Stimulated activated CD8-positive, alpha-beta memory T cell treated with anti-CD3 and anti-CD28 coated beads, Interleukin-2, amount 100 ng/mL, for 48 hours (primary cell): ENCODE data around the gene IQGAP3.
"Not testable (repeated sequence)": the region's sequence is repeated elsewhere in the genome, so short reads cannot be mapped to it uniquely, and the experiment has no call there.

Experiments used
- DNase-seq, 2 donors: peaks; one replicate each; pipeline ENCODE4 v3.0.0-alpha.2; 2020; ENCODE audit warnings: low read depth in 2 of 2

IQGAP3 gene, protein sequence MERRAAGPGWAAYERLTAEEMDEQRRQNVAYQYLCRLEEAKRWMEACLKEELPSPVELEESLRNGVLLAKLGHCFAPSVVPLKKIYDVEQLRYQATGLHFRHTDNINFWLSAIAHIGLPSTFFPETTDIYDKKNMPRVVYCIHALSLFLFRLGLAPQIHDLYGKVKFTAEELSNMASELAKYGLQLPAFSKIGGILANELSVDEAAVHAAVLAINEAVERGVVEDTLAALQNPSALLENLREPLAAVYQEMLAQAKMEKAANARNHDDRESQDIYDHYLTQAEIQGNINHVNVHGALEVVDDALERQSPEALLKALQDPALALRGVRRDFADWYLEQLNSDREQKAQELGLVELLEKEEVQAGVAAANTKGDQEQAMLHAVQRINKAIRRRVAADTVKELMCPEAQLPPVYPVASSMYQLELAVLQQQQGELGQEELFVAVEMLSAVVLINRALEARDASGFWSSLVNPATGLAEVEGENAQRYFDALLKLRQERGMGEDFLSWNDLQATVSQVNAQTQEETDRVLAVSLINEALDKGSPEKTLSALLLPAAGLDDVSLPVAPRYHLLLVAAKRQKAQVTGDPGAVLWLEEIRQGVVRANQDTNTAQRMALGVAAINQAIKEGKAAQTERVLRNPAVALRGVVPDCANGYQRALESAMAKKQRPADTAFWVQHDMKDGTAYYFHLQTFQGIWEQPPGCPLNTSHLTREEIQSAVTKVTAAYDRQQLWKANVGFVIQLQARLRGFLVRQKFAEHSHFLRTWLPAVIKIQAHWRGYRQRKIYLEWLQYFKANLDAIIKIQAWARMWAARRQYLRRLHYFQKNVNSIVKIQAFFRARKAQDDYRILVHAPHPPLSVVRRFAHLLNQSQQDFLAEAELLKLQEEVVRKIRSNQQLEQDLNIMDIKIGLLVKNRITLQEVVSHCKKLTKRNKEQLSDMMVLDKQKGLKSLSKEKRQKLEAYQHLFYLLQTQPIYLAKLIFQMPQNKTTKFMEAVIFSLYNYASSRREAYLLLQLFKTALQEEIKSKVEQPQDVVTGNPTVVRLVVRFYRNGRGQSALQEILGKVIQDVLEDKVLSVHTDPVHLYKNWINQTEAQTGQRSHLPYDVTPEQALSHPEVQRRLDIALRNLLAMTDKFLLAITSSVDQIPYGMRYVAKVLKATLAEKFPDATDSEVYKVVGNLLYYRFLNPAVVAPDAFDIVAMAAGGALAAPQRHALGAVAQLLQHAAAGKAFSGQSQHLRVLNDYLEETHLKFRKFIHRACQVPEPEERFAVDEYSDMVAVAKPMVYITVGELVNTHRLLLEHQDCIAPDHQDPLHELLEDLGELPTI (N-terminal part only)

DNA sequence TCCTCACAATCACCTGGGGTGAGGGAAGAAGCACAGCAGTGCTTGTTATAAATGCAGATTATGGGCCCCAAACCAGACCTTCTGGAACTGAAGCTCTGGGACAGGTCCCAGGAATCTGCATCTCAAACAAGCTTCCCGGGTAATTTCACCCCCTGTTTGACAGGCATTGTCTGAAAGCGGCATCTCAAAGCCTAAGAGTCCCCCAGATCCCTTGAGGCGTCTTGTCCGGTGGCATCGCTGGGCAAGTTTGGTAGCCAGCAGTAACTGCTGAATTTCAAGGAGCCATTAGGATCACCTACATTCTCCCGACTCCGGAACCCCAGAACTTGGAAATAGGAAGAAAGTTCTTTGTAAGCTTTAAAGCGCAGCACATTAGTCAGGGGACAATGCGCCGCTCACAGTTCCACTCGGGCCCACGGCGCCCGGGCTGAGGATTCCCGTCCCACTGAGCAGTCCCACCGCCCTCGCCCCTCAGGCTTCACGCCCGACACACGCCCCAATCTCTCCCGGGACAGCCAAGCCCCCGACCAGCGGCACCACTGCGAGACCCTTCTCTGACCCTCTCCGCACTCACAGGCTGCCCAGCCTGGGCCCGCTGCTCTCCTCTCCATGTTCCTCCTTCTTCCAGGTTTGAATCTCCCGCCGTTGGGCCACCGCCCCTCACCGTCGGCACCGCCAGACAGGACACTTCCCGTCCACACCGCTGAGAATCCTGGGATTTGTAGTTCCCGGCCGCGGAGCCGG, at the start of gene IQGAP3:
IQGAP3 (minus strand) TSS at position 647 of the 744 bp plus-strand sequence; CDS start at position 611, 36 bp downstream.
- DNase-seq, result peak; percentile 54 to 59

DNA sequence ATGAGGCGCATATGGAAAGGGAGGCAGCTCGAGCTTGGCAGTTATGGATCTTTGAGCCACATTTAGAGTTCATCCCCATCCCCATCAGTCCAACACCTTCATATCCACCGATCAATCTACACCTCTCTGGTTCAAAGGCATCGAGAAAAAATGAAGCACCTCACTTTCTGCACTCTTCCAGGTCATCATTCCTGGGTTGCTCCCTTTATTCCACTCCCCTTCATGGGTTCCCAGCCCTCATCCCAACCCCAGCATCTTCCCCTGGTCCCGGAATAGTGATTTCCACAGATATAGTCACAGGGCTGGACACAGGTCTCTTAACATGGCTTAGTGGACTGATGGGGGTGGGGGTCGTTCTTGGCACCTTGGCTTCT, 47.2 kb upstream of the IQGAP3 start:
- DNase-seq, result no peak

DNA sequence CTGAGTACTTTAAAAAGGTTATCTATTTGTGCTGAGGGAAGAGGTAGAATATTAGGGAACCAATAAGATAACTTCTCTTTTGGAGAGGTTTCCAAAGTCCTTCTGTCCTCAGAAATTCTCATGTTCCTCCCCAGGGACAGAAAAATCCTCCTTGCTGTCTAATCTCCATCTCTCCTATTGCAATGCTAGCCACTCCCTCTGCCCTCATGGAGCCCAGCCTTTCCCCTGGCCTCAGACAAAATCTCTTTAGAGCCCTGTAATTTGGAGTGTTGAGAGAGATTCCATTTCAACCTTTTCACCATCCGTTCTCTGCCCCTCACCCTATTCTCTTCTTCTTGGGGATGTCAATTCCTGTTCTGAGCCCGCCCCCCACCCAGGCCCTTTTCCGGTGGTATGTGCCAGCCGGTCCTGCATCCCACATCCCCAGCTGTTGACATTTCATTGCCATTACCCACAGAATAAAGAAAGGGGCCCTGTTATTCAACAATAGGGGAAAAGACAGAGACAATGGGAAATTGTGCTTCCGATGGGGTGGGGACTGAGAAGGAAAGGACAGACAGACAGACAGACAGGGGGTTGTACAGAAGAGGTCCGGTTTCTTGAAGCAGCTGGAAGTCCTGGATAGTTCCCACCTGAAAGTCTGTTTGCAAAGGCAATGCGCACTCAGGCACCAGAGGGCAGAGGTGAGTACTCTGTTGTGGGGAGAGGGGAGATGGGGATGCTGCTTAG, 46.7 kb upstream of the IQGAP3 start, which contains the start of gene HAPLN2:
HAPLN2 (plus strand) TSS at position 563 of the 729 bp plus-strand sequence. CDS start 4,076 bp downstream, outside the sequence.
- no peak for DNase-seq

DNA sequence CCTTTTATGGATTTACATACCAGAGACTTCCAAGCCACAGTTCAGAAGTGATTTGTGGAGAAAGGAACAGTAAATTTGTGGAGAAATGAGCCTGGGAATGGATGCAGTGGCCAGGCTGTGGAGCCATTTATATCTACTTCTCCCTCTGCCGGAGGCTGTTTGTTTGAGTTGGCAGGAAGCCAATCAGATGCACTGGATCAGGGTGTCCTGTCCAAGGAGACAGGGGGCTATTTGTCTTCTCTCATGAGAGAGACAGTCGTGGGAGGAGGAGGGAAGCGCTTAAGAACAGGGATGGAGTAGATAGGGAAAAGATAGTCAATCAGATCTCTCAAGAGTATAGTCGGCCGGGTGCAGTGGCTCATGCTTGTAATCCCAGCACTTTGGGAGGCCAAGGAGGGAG, 44.1 kb upstream of the IQGAP3 start:
- no peak for DNase-seq

DNA sequence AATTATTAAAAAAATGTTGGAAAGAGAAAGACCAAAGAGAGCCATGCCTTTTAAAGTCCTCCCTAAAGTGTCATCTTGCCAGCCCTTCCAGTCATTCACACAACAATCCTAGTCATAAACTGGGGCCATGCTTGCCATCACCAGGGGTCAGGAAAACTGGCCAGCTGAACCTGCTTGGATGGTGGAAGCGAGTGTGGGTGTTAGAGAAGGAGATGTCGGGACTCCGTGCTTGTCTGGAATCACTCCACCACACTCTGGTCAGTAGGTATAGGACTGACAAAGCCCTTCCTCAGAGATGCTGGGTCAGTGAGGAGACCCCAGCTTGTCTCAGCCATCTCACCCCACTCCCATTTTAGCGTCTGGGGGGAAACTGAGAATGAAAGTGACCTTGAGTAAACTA, 43.6 kb upstream of the IQGAP3 start:
- DNase-seq, result no peak

DNA sequence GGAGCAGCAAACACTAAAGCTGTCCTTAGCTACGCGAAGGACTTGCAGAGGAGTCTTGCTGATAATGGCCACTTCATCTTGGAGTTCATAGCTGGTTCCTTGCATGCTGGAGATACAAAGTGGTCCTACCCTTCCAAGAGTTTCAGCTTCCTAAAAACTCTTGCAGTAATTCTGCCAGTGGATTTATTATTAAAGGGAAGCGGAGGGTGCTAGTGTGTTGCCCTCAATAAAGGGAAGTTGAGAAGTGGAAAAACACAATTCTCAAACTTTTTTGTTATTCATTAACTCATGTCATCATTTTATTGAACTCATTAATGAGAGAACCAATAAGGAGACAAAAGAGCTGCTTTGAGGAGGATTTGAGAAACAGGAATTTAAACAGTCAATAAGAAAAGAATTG, 40.3 kb upstream of the IQGAP3 start:
- DNase-seq, result no peak

DNA sequence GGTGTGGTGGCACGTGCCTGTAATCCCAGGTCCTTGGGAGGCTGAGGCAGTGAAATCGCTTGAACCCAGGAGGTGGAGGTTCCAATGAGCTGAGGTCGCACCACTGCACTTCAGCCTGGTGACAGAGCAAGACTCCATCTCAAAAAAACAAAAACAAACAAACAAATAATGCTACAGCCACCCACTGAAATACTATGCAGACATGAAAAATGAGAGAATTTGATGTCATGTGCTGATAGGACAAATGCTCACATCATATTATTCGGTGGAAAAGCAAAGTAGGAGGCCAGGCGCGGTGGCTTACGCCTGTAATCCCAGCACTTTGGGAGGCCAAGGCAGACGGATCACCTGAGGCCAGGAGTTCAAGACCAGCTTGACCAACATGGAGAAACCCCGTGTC, 37.7 kb upstream of the IQGAP3 start:
- not testable (repeated sequence) for DNase-seq

DNA sequence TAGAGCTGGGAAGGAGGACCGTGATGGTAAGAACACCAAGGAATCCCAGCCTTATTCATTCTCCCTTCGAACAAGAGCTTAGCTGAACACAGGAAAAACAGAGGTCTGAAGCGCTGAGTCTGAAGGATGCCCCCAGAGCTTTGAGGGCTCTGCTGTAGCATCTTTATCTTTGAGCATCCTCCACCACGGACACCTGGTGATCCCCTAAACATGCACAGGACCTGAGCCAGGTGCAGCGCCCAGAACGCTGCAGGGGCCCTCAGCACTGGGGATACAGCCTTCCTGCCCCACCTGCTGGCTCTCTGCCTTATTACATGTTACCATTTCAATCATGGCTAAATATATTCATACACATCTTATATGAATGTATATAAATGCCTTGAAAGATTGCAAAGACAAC, 36.6 kb upstream of the IQGAP3 start:
- DNase-seq, result peak in 1 of 2 donors; percentile 34

DNA sequence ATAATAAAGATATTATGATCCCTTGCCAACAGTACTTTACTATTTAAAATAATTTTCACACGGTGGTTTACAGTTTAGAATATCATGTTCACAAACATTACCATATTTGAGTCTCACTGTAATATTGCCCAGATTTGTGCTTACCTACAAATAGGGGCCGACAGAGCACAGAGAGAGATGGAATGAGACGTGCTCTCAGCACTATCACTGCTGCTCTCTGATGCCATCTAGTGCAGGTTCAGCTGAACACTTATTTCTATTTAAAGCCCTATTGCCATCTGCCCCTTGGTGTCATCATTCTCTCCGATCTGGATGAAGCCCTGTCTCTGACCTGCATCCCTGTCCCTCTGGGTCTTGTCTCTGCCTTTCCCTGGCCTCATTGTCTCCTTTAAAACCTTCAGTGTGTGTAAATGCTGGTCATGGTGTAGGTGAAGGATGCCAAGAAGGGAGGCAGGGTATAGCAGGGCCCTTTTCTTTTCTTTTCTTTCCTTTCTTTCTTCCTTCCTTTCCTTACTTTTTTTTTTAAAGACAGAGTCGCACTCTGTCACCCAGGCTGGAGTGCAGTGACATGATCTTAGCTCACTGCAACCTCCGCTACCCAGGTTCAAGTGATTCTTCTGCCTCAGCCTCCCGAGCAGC, 35.8 kb upstream of the IQGAP3 start:
- DNase-seq, result no peak

DNA sequence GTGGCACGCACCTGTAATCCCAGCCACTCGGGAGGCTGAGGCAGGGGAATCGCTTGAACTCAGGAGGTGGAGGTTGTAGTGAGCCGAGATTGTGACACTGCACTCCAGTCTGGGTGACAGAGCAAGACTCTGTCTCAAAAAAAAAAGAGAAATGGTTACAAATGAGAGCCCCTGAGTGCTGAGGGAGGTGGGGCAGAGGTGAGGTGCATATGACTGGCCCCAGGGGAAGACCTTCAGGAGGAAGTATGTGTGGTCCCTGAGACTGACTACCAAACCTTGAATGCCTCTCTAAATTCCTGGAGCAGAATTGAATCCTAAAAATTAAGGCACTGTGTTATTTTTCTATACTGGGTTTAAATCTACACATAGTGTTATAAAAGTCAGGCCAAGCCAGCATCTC, 35.0 kb upstream of the IQGAP3 start:
- not testable (repeated sequence) for DNase-seq

DNA sequence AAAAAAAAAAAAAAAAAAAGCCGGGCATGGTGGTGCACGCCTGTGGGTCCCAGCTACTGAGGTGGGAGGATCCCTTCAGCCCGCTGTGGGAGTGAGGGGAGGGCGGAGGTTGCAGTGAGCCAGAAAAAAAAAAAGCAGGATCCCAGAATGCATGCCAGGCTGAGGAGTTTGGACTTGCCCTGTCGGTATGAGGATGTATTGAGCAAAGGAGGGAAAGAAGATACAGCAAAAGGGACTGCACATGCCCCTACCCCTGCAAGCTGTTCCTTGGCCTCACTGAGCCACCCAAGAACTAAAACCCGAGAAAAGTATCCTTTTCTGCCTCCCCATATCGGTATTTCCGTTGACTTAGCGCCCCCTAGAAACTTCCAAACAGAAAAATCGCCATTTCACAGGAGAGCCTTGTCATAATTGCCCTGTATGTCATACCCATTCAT, 30.2 kb upstream of the IQGAP3 start:
- DNase-seq, result no peak

DNA sequence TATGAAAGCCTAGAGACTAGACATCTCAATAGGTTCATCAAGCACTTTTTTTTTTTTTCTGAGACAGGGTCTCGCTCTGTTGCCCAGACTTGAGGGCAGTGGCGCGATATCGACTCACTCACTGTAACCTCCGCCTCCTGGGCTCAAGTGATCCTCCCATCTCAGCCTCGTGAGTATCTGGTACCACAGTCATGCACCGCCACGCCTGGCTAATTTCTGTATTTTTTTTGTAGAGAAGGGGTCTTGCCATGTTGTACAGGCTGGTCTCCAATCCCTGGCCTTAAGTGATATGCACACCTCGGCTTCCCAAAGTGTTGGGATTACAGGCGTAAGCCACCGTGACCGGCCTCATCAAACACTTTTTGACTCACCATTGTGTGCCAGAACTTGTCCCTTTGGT, 29.5 kb upstream of the IQGAP3 start:
- DNase-seq, result no peak

DNA sequence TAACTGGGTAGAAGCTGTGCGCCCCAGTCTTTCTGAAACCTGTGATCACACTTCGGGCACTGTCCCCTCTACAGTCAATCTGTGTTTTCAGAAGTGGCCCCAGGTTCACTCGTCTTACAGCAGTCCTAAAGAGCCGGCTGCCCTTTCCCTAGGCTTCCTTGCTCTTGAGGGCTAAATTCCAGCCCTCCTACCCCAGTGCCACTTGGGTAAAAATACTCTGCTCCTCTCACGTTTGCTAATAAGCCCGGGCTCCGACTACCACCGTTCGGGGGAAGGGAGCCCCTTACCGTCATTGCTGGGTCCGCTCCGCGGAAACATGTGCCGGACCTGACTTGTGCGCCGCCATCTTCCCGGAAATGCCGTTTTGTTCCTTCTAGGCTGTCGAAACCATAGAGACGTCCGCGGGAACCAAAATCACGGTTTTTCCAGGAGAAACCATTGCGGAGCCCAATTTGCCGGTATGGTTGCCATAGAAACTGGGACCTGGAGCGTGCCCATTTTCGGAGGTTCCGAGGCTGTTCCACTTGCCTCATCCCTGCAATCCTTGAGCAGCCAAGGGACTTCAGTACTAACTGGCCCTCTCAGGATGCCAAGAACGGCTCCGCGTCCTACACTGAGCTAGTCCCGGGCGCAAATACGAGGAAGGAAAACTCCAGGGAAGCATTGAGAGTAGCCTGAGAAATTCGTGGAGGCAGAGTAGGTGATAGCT, 28.9 kb upstream of the IQGAP3 start, which contains the start of gene GPATCH4:
GPATCH4 (minus strand) TSS at position 358 of the 709 bp plus-strand sequence.
- DNase-seq, result peak; percentile 65 to 71

DNA sequence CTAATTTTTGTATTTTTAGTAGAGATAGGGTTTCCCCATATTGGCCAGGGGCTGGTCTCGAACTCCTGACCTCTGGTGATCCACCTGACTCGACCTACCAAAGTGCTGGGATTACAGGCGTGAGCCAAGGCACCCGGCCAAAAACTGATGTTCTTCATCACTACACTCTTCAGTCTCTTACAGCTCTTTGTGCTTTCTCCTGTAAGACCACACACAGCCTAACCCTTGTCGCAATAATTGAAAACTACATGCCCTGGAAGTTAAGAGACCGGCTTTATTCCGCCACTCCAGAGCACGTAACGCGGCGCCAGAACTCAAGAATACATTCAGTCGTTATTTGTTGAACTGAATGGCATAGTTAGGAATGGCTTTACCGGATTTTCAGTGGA, 28.4 kb upstream of the IQGAP3 start:
- DNase-seq, result no peak

DNA sequence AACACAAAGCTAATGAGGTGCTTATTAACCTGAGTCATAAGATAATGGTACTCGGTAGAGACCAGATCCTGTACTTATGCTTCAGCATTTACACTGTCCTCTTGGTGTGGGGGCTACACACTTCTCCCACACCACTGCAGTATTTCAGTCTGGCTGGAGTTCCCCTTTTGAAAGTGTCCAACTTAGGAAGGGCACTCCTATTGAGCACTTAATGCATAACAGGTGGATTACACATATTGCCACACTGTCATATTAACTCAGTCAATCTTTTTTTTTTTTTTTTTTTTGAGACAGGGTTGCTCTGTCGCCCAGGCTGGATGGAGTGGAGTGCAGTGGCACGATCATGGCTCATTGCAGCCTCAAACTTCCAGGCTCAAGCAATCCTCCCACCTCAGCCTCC, 27.4 kb upstream of the IQGAP3 start:
- DNase-seq, result no peak

DNA sequence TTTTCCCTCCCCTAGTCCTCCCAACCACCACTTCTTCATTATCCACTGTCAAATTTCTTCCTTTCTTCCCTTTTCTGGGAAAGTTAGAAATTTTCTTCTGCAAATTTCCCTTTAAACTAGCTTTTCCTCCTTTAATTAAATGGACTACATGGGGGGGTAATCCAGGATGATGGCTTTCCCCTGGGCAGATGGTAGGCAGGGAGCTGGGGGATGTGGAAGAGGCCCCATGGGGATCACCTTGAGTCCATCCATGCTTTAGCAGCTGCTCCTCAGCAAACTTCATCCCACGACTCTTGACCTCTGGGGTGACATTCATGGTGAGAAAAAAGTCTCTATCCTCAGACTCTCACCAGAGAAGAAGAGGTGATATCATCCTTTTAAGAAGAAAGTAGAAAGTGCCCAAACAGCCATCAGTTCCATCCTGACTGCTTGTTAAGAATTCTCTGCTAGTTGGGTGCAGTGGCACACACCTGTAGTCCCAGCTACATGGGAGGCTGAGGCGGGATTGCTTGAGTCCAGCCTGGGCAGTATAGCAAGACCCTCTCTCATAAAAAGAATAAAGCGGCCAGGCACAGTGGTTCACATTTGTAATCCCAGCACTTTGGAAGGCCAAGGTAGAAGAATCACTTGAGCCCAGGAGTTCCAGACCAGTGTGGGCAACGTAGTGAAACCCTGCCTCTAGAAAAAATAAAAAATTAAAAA, 26.5 kb upstream of the IQGAP3 start:
- no peak for DNase-seq

DNA sequence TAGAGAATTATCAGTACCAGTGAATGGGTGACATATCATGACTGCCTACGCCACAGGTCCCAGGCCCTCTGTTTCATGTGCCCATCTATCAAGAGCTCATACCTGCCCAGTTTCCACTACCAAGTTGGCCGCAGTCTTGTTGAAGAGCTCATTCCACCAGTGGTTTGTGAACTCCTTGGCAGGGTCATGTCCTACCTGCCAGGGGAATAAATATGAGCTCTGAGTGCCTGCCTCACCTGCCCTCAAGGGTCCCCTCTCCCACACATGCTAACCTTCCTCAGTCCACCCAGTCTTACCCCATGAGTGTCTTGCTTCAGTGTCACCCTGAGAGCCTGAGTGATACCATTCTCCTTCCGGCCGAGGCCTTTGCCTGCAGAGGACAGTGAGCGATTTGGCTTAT, 25.8 kb upstream of the IQGAP3 start:
- DNase-seq, result no peak

DNA sequence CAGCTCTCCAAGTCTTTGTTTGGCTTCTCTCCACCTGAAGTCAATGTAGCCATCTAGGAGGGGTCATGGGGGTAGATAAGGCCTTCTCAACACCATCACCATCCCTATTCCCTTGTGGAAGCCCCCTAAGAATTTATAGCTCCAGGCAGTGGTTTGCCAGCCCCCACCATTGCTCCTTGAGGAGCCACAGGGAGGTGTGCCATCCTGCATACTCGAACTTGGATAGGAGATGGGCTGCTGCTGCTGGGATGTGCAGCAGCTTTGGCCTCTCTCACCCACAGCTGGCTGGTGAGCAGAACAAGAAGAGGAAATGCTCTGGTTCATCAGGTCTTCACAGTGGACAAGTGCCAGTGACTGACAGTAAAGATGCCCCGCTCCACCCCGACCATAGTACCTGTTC, 24.1 kb upstream of the IQGAP3 start:
- DNase-seq, result no peak
